ENCODE results near the gene TNFAIP2. TPM values are rescaled to one million over a fixed set of nuclear protein-coding genes. Genes with fewer than 3 reads are reported as not detected.

TNFAIP2 gene
- total and polyA plus RNA-seq, 9 of the 15 experiments (the other 6 are each of a cell fraction or from before 2014, with no cell fraction given) = 22.6 to 68.6 (median 44.6) TPM

- TF ChIP-seq, protein P1, sequence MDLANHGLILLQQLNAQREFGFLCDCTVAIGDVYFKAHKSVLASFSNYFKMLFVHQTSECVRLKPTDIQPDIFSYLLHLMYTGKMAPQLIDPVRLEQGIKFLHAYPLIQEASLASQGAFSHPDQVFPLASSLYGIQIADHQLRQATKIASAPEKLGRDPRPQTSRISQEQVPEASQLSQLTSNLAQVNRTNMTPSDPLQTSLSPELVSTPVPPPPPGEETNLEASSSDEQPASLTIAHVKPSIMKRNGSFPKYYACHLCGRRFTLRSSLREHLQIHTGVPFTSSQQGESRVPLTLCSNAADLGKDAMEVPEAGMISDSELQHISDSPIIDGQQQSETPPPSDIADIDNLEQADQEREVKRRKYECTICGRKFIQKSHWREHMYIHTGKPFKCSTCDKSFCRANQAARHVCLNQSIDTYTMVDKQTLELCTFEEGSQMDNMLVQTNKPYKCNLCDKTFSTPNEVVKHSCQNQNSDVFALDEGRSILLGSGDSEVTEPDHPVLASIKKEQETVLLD (IDR thresholded peaks at IDR 0.05) = no peak
- TF ChIP-seq RNF2 (IDR thresholded peaks at IDR 0.05) (no peak), NELFE (IDR thresholded peaks at IDR 0.05; ENCODE audit: insufficient read depth, insufficient read length) (no peak), CCNT2 (IDR thresholded peaks at IDR 0.05; ENCODE audit: borderline replicate concordance, extremely low read depth, insufficient read length, low read depth, low read length) (no peak), ZNF699 (CRISPR knock-in tag; IDR thresholded peaks at IDR 0.05; ENCODE audit: insufficient replicate concordance) (no peak), SAFB2 (IDR thresholded peaks at IDR 0.05; ENCODE audit: borderline replicate concordance, low read depth, low read length, severe bottlenecking) (no peak), SMAD2 (IDR thresholded peaks at IDR 0.05; ENCODE audit: low read depth, low read length) (no peak), SMARCB1 (IDR thresholded peaks at IDR 0.05; ENCODE audit: insufficient read length, low read depth) (no peak), ZKSCAN8 (CRISPR knock-in tag; IDR thresholded peaks at IDR 0.05) (no peak), SIN3B (IDR thresholded peaks at IDR 0.05; ENCODE audit: low read depth) (no peak), ZNF707 (CRISPR knock-in tag; conservative IDR thresholded peaks at IDR 0.05) (no peak), ATF3 (IDR thresholded peaks at IDR 0.05) (peak; percentile 89), ATF3 (CRISPR knock-in tag; conservative IDR thresholded peaks at IDR 0.05) (no peak), ESRRB (CRISPR knock-in tag; IDR thresholded peaks at IDR 0.05; ENCODE audit: borderline replicate concordance) (no peak), HDAC6 (IDR thresholded peaks at IDR 0.05; ENCODE audit: low read depth, low read length) (no peak), ZNF134 (CRISPR knock-in tag; conservative IDR thresholded peaks at IDR 0.05) (no peak), HMG20A (CRISPR knock-in tag; conservative IDR thresholded peaks at IDR 0.05) (no peak), GATA2 (CRISPR knock-in tag; IDR thresholded peaks at IDR 0.05) (no peak), FOXK2 (conservative IDR thresholded peaks at IDR 0.05 in 1 of 2, IDR thresholded peaks at IDR 0.05 in 1 of 2; ENCODE audit: low read depth in 2 of 2) (no peak), HMG20B (CRISPR knock-in tag; IDR thresholded peaks at IDR 0.05) (no peak), SRF (CRISPR knock-in tag; IDR thresholded peaks at IDR 0.05) (no peak)
- TF ChIP-seq, protein P2, sequence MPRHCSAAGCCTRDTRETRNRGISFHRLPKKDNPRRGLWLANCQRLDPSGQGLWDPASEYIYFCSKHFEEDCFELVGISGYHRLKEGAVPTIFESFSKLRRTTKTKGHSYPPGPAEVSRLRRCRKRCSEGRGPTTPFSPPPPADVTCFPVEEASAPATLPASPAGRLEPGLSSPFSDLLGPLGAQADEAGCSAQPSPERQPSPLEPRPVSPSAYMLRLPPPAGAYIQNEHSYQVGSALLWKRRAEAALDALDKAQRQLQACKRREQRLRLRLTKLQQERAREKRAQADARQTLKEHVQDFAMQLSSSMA (CRISPR knock-in tag; IDR thresholded peaks at IDR 0.05) = no peak
- TF ChIP-seq, protein P3, sequence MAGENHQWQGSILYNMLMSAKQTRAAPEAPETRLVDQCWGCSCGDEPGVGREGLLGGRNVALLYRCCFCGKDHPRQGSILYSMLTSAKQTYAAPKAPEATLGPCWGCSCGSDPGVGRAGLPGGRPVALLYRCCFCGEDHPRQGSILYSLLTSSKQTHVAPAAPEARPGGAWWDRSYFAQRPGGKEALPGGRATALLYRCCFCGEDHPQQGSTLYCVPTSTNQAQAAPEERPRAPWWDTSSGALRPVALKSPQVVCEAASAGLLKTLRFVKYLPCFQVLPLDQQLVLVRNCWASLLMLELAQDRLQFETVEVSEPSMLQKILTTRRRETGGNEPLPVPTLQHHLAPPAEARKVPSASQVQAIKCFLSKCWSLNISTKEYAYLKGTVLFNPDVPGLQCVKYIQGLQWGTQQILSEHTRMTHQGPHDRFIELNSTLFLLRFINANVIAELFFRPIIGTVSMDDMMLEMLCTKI (IDR thresholded peaks at IDR 0.05; ENCODE audit: partially characterized antibody) = no peak
Observed at GRCh38 chr14:103109535-103110441, 13.5 kb upstream of the TNFAIP2 start (continued).

All from K562 (cell line).